Kidney epithelial cell (primary cell): Measurements from ENCODE around the gene TRIM4. TPM values are rescaled to one million over a fixed set of nuclear protein-coding genes. Genes with fewer than 3 reads are reported as not detected.

ENCODE experiments used
- total RNA-seq: library from RNA; depleted of rRNA; stranded (reverse); fragments of >200 nt; gene quantifications from 2 replicates; pipeline ENCODE4 v1.2.3, GENCODE V29; 2015

Gene TRIM4
- total RNA-seq, 1 donor from 2014 or later: 36.0 TPM

Other genes with a start within 250 kb of the TRIM4 start
- 0.25 TPM in 1 of 2 replicates, not detected in the other for gene CYP3A5, start 239.5 kb downstream of the TRIM4 start, total RNA-seq
- not detected in 2 replicates for gene CYP3A7, start 184.3 kb downstream of the TRIM4 start, total RNA-seq
- gene CYP3A4, start 135.3 kb downstream of the TRIM4 start, total RNA-seq: not detected in 2 replicates
- gene CYP3A43, start 91.5 kb downstream of the TRIM4 start, total RNA-seq: not detected in 2 replicates
- gene OR2AE1, start 42.5 kb downstream of the TRIM4 start, total RNA-seq: not detected in 2 replicates
- gene GJC3, start 10.1 kb upstream of the TRIM4 start, total RNA-seq: not detected in 2 replicates
- gene AZGP1, start 56.5 kb upstream of the TRIM4 start, total RNA-seq: 0.75 TPM in 1 of 2 replicates, not detected in the other
- gene ZKSCAN1, start 96.1 kb upstream of the TRIM4 start, total RNA-seq: 32.5 and 40.3 TPM in 2 replicates
- 14.8 and 21.7 TPM in 2 replicates for gene ZSCAN21, start 130.2 kb upstream of the TRIM4 start, total RNA-seq
- gene ZNF3, start 162.2 kb upstream of the TRIM4 start, total RNA-seq: 39.9 and 44.9 TPM in 2 replicates
- gene COPS6, start 169.4 kb upstream of the TRIM4 start, total RNA-seq: 43.3 and 45.2 TPM in 2 replicates
- gene MCM7, start 181.9 kb upstream of the TRIM4 start, total RNA-seq: 96.9 and 101 TPM in 2 replicates
- gene AP4M1, start 182.1 kb upstream of the TRIM4 start, total RNA-seq: 23.6 and 29.4 TPM in 2 replicates
- gene TAF6, start 199.8 kb upstream of the TRIM4 start, total RNA-seq: 69.0 and 80.5 TPM in 2 replicates
- 10.1 TPM in 2 replicates for gene CNPY4, start 200.1 kb upstream of the TRIM4 start, total RNA-seq
- gene MBLAC1, start 207.4 kb upstream of the TRIM4 start, total RNA-seq: 2.3 and 3.5 TPM in 2 replicates
- gene LAMTOR4, start 229.4 kb upstream of the TRIM4 start, total RNA-seq: 150 and 208 TPM in 2 replicates
- 10.4 and 23.1 TPM in 2 replicates for gene TRAPPC14, start 239.2 kb upstream of the TRIM4 start, total RNA-seq
- gene GAL3ST4, start 249.1 kb upstream of the TRIM4 start, total RNA-seq: 1.5 and 2.1 TPM in 2 replicates